HG03432 (cell line): ENCODE results near the gene MEIS2.

ENCODE experiments used
- ATAC-seq: cut with Tn5 transposase; IDR thresholded peaks from one replicate; pipeline ENCODE4 v1.9.1; 2021; ENCODE audit warnings: mild to moderate bottlenecking, moderate library complexity; ENCODE audit not compliant: unreplicated experiment

The MEIS2 gene

DNA sequence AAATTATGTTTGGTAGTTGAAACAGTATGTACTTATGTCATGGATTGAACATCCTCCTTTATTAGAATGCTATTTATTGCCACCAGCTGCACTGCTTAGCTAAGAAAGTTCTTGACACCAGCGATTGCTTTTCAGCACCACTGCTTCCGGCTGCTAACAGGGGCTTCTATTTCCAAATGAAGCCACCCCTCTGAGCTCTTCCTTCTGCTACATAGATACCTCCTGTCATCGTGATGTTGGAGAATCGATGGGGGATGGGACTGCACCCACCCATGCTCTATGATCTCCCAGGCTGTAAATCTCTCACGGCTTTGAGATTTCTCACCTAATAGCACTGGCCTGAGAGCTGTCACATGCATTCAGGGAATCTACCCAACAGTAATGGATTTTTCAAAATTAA lies 259.2 kb downstream of the MEIS2 start:
- no peak for ATAC-seq
